ENCODE measurements around the gene RBL2.

DNA sequence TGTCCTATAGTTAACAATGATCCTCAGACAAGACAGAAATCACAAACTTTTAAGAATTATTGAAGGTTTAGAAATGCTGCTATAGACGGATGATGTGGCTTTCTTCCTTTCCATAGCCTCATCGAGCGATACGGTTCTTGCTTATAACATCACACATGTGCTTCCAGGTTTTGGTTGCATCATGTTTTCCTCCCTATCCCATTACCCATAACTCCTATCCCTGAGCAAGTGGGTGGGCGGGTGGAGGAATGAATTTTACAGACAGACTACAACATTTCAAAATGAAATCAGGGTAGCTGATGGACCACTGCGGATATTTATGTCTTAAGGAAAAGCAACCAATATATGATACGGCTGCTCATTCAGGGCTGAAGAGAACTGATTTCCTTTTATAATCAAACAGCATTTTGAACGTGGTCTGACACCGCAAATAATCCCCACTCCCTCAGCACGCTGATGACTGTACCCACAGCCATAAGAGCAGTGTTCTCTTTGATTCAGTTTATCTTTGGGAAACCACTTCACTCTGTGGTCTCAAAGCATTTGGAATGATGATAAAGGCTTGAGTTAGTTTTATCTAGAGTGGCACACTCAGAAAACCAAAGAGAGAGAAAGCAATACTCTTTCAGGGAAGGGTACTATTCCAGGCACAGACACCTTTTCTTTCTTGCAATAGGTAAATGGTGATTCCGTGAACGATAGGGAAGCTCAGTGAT lies 73.4 kb downstream of the RBL2 start:
- TF ChIP-seq, protein P1, sequence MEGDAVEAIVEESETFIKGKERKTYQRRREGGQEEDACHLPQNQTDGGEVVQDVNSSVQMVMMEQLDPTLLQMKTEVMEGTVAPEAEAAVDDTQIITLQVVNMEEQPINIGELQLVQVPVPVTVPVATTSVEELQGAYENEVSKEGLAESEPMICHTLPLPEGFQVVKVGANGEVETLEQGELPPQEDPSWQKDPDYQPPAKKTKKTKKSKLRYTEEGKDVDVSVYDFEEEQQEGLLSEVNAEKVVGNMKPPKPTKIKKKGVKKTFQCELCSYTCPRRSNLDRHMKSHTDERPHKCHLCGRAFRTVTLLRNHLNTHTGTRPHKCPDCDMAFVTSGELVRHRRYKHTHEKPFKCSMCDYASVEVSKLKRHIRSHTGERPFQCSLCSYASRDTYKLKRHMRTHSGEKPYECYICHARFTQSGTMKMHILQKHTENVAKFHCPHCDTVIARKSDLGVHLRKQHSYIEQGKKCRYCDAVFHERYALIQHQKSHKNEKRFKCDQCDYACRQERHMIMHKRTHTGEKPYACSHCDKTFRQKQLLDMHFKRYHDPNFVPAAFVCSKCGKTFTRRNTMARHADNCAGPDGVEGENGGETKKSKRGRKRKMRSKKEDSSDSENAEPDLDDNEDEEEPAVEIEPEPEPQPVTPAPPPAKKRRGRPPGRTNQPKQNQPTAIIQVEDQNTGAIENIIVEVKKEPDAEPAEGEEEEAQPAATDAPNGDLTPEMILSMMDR (optimal IDR thresholded peaks at IDR 0.05 in 1 of 3, IDR thresholded peaks at IDR 0.05 in 1 of 3, conservative IDR thresholded peaks at IDR 0.05 in 1 of 3; ENCODE audit: extremely low read depth in 1 of 3, insufficient read depth in 2 of 3, low read length in 3 of 3): no peak
- no peak for TF ChIP-seq EZH2 (IDR thresholded peaks at IDR 0.05; ENCODE audit: low read length)
